Peyer's patch (tissue), 4 donors: ENCODE results near the gene YOD1.

Experiments used
- CTCF ChIP-seq, 6 experiments: fragments of 450-650 bp in 4 of 6; fragments of 200-600 bp in 2 of 6; sonication (generic) in 1 of 6; IDR thresholded peaks; one replicate each; pipeline ENCODE4 v1.5.1; 2017 to 2019; ENCODE audit warnings: antibody characterized with exemption in 6 of 6, mild to moderate bottlenecking in 3 of 6, moderate library complexity in 1 of 6
- POLR2A ChIP-seq, 2 donors: fragments of 450-650 bp; IDR thresholded peaks; one replicate each; pipeline ENCODE4 v1.5.1; 2017; ENCODE audit warnings: antibody characterized with exemption in 2 of 2, mild to moderate bottlenecking in 2 of 2, moderate library complexity in 2 of 2

GRCh38 chr1:207018707-207019106, 32.3 kb downstream of the YOD1 start:
- TF ChIP-seq CTCF (IDR thresholded peaks at IDR 0.05) = no peak
- TF ChIP-seq POLR2A (IDR thresholded peaks at IDR 0.05) = no peak
